B cell (primary cell): ENCODE data around the gene CHD9.

Source experiments
- EZH2 ChIP-seq: IDR thresholded peaks from 2 replicates; pipeline ENCODE4 v1.6.1; 2012; ENCODE audit warnings: borderline replicate concordance, low read depth, mild to moderate bottlenecking, moderate library complexity, low read length; ENCODE audit not compliant: insufficient read depth, poor library complexity, severe bottlenecking
- TF ChIP-seq, protein P1 (sequence below): fragments of 200-600 bp; IDR thresholded peaks from one replicate; pipeline ENCODE4 v1.8.0; 2022; ENCODE audit warnings: antibody characterized with exemption, mild to moderate bottlenecking

DNA sequence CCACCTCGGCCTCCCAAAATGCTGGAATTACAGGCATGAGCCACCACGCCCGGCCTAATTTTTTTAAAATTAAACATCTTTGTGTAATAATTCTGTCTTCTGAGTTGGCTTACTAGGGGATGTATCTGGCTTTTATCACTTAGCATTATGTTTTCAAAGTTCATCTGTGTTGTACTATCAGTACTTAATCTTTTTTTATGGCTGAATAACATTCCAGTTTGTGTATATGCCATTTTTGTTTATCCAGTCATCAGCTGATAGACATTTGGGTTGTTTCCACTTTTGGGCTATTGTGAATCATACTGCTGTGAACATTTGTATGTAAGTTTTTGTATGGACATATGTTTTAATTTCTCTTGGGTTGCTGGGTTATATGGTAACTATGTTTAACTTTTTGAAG is 69.0 kb downstream of the CHD9 start:
- TF ChIP-seq, protein P1, sequence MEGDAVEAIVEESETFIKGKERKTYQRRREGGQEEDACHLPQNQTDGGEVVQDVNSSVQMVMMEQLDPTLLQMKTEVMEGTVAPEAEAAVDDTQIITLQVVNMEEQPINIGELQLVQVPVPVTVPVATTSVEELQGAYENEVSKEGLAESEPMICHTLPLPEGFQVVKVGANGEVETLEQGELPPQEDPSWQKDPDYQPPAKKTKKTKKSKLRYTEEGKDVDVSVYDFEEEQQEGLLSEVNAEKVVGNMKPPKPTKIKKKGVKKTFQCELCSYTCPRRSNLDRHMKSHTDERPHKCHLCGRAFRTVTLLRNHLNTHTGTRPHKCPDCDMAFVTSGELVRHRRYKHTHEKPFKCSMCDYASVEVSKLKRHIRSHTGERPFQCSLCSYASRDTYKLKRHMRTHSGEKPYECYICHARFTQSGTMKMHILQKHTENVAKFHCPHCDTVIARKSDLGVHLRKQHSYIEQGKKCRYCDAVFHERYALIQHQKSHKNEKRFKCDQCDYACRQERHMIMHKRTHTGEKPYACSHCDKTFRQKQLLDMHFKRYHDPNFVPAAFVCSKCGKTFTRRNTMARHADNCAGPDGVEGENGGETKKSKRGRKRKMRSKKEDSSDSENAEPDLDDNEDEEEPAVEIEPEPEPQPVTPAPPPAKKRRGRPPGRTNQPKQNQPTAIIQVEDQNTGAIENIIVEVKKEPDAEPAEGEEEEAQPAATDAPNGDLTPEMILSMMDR = no peak
- no peak for TF ChIP-seq EZH2
